ENCODE data around the gene RSPH6A.
"Not testable (repeated sequence)": the region's sequence is repeated elsewhere in the genome, so short reads cannot be mapped to it uniquely, and the experiment has no call there.

Gene RSPH6A

DNA sequence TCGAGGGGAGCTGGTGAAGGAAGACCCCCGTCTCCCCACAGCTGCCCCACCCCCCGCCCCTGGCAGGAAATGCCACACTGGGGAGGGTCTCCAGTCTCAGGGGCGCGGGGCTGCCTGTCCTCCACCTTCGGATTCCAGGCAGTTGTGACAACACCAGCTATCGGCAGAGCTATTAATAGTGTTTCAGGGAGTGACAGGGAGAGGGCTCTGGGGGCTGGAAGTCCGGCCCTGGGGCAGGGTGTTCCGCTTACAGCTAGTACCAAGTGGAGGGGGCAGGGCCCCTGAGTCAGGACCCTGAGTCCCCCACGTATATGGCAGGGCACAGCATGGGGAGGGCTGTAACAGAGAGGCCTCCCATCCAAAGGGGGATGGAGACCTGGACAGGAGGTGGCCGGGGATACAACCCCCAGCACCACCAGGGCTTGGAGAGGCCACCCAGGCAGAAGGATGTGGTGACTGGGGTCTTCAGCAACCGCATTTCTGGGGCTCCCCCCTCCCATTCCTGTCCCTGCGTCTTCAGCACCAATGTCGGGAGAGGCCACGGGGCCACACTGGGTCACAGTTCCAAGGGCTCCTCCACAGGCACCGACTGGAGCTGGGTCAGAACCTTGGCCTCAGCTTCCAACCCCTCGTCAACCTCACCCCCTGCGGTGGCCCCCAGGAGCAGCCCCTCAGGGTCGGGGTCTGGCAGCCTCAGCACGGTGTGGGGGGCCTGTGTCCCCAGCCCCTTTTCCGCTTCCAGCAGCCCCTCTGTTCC, 50.0 kb downstream of the RSPH6A start:
- no peak for DNase-seq (ENCODE audit: low read depth)

DNA sequence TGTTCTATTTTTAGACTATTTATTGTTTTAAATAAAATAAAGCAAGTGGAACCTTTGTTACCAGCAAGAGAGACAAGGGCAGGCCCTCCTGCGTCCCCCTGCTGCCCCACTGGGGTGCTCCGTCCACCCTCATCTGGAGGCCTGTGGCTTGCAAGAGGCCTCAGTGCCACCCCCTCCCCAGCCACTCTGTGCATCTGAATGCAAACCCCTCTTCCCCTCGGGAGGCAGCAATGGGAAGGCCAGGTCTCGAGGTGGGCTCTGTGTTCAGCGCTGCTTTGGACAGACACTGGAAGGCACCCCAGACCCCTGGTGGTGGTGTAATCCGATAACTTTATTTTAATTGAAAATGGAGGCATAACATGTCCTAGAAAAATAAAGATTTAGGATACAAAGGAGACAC, 50.6 kb downstream of the RSPH6A start:
- no peak for DNase-seq (ENCODE audit: low read depth)

- DNase-seq (ENCODE audit: low read depth): no peak
Observed at GRCh38 chr19:45763691-45764294, 51.3 kb downstream of the RSPH6A start.

DNA sequence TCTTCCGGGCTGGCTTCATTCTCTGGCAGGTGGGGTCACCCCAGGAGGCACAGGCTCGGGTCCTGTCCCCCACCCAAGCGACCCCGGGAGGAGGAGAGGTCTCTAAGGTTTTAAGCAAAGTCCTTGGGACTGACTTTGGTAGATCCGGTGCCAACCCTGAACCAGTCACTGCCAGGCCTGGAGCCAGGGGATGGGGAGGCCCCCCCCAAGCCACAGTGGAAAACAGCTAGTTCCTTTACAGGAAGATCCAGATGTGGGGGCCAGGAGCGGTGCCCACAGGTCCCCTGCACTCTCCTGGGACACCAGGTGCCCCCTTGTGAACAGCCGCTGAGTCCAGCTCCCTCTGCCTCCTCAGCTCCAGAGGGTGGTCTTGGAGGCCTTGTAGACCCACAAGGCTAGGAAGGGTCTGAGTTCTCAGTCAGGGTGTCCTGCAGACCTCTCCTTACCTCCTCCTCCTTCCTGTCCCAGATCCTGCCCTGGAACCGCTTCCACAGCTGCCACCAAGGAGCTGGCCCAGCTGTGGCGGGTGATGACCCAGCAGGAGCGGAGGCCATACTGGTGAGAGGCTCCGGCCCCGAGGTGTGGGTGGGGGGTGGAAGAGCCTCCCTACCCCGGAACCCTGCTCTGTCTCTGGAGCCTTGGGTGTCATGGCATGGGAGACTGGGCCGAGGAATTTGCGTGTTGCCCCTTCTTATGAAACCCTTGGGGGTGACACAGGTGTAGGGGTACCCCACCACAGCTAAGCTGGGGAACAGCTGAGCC, 52.1 kb downstream of the RSPH6A start:
- no peak for DNase-seq (ENCODE audit: low read depth)

GRCh38 chr19:45761714-45762113, 53.4 kb downstream of the RSPH6A start:
- DNase-seq (ENCODE audit: low read depth): no peak

- no peak for DNase-seq (ENCODE audit: low read depth)
Observed at GRCh38 chr19:45758921-45759320, 56.2 kb downstream of the RSPH6A start.

DNA sequence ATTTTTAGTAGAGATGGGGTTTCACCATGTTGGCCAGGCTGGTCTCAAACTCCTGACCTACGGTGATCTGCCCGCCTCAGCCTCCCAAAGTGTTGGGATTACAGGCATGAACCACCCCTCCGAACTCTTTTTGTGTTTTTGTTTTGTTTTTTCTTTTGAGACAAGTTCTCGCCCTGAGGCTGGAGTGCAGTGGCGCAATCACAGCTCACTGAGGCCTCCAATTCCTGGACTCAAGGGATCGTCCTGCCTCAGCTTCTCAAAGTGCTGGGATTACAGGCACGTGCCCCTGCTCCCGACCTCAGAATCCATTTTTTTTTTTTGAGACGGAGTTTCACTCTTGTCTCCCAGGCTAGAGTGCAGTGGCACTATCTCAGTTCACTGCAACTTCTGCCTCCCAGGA, 57.4 kb downstream of the RSPH6A start:
- no peak for DNase-seq (ENCODE audit: low read depth)

- no peak for DNase-seq (ENCODE audit: low read depth)
Observed at GRCh38 chr19:45754323-45754722, 60.8 kb downstream of the RSPH6A start.

- DNase-seq (ENCODE audit: low read depth): no peak
Observed at GRCh38 chr19:45753548-45753947, 61.6 kb downstream of the RSPH6A start.

DNA sequence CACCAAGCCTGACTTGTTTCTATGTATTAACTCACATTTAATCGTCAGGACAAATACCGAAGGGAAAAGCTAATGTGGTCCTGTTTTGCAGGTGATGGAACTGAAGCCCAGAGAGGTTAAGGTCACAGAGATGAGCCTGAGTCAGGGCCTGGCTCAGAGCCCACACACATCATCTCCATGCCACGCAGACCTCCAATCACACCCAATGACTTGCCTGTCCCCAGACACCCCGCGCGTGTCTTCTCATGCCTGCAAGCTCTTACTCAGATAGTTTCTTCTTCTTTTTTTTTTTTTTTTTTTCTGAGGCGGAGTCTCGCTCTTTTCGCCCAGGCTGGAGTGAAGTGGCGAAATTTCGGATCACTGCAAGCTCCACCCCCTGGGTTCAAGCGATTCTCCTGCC, 62.5 kb downstream of the RSPH6A start:
- DNase-seq (ENCODE audit: low read depth): no peak

DNA sequence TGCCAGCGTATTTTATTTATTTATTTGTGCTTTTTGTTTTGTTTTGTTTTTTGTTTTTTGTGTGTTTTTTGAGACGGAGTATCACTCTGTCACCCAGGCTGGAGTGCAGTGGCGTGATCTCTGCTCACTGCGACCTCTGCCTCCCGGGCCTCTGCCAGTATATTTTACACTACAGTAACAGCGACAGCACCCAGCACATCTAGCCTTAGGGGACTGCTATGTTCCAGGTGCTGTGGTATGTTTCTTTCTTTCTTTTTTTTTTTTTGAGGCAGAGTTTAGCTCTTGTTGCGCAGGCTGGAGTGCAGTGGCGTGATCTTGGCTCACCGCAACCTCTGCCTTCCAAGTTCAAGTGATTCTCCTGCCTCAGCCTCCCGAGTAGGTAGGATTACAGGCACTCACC, 63.6 kb downstream of the RSPH6A start:
- DNase-seq (ENCODE audit: low read depth): not testable (repeated sequence)

- DNase-seq (ENCODE audit: low read depth): no peak
Observed at GRCh38 chr19:45747513-45747912, 67.6 kb downstream of the RSPH6A start.

DNA sequence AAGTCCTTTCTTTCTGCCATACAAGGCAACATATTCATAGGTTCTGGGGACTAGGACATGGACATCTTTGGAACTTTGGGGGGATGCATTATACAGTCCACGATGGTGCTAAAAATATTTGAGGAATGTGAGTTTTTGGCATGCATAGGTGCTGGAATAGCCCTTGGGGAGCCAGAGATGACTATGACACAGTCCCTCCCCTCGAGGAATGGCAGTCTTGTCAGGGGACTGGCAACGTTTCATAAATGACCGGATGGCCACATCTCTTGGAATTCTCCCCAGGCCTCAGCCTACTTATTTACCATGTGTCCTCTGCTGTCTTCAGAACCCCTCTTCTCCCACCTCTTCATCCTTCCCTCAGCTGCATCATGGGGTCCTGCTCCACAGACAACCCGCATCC, 68.2 kb downstream of the RSPH6A start:
- DNase-seq (ENCODE audit: low read depth): no peak
